NCI-H1092 (cell line): ENCODE data around the gene GALNT2.

Experiments used
- DNase-seq: peaks from one replicate; lab custom pipeline; 2025; lab: John Stamatoyannopoulos, UW

The GALNT2 gene

GRCh38 chr1:230050973-230051735 is 15.9 kb upstream of the GALNT2 start:
- no peak for DNase-seq

DNA sequence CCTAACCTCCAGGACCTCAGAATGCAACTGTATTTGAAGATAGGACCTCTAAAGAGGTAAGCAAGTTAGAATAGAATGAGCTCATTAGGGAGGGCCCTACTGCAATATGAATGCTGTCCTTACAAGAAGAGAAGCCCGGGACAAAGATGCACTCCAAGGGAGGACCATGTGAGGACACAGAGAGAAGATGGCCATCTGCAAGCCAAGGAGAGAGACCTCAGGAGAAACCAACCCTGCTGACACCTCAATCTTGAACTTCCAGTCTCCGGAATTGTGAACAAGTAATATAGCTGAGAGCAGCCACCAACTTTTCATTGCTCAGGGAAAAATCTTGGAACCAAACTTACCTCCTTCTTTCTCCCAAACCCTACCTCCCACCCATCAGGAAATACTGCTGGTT is 15.0 kb upstream of the GALNT2 start:
- no peak for DNase-seq

DNA sequence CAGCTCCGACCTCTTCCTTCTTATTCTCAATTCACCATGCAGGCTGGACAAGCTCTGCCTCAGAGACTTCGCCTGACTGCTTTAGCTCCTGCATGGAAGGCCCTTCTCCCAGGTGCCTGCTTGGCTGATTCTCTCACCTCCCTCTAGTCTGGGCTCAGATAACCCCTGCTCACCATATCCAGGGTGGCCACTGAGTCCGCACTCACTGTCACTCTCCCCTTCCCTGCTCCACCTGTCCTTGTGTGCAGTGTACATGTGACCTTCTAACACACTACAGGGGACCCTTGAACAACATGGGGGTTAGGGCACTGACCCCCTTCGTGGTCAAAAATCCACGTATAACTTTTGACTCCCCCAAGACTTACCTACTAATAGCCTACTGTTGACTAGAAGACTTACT is 14.4 kb upstream of the GALNT2 start:
- no peak for DNase-seq

- DNase-seq, result no peak
Measured at GRCh38 chr1:230054092-230054749, 12.8 kb upstream of the GALNT2 start.

DNA sequence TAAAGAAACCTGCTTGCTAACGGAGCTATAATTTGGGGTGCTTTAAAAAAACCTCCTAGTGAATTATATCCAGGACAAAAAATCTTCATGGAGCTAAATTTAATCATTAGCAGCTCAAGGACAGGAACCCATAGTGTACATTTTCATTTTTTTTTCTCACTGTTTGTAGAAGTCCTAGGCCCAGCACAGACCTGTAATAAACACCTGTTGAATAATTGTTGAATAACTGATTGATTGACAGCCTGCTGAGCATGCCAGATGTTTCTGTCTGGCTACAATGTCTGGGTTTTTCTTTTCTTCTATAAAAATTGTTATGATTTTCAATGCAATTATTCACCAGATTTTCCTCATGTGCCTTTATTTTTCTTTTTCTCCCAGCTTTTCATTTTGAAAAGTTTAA is 10.9 kb upstream of the GALNT2 start:
- DNase-seq, result no peak

GRCh38 chr1:230057100-230057499 is 9.9 kb upstream of the GALNT2 start:
- no peak for DNase-seq

- no peak for DNase-seq
Measured at GRCh38 chr1:230057681-230058565, 9.1 kb upstream of the GALNT2 start.

- DNase-seq, result no peak
Measured at GRCh38 chr1:230058626-230059025, 8.4 kb upstream of the GALNT2 start.

- DNase-seq, result no peak
Measured at GRCh38 chr1:230061801-230062200, 5.2 kb upstream of the GALNT2 start.

DNA sequence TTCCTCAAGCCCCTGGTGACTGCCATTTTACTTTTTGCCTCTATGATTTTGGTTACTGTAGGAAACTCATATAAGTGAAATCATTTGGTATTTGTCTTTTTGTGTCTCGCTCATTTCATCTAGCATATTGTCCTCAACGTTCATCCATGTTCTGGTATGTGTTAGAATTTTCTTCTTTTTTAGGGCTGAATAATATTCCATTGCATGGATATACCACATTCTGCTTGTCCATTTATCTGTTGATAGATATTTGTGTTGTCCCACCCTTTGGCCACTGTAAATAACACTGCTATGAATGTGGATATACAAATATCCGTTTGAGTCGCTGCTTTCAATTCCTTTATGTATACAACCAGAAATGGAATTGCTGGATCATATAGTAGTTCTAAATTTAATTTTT is 4.5 kb upstream of the GALNT2 start:
- DNase-seq, result no peak

- no peak for DNase-seq
Measured at GRCh38 chr1:230064283-230064682, 2.8 kb upstream of the GALNT2 start.

GRCh38 chr1:230065161-230065560 is 1.9 kb upstream of the GALNT2 start:
- no peak for DNase-seq

DNA sequence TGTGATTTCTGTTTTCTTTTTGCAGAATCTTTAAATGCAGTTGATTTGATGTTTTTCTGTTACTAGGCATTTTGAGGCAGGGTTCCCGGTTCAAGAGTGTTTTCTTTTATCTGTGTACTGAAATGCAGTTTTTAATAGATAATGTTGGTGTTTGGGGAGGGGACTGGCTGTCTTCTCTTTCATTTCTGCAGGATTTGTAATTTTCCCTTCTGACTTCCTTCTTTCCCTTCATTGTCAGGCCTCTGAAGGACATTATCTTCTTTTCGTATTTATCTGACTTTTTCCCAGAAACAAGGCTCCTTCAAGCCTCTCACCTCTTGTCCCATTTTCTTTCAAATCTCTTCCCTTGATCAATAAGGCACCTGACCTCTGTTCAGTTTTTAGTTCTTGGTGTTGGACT is 1.5 kb upstream of the GALNT2 start:
- no peak for DNase-seq

- no peak for DNase-seq
Measured at GRCh38 chr1:230066031-230066430, 1.0 kb upstream of the GALNT2 start.

GRCh38 chr1:230067419-230067870 is 407 bp downstream of the GALNT2 start:
- DNase-seq, result no peak

GRCh38 chr1:230067871-230068620 is 1.0 kb downstream of the GALNT2 start:
- DNase-seq, result no peak

GRCh38 chr1:230068621-230068873 is 1.5 kb downstream of the GALNT2 start:
- DNase-seq, result no peak

GRCh38 chr1:230068952-230069684 is 2.1 kb downstream of the GALNT2 start:
- DNase-seq, result peak; percentile 10

GRCh38 chr1:230069796-230070195 is 2.8 kb downstream of the GALNT2 start:
- DNase-seq, result no peak

GRCh38 chr1:230070321-230071208 is 3.5 kb downstream of the GALNT2 start:
- DNase-seq, result no peak

- DNase-seq, result no peak
Measured at GRCh38 chr1:230071316-230071715, 4.3 kb downstream of the GALNT2 start.
